A673 (cell line): ENCODE measurements around the gene L2HGDH.

Experiments
- CTCF ChIP-seq: fragments of 300-800, 200-600 bp; sonication (generic); conservative IDR thresholded peaks from 2 replicates; pipeline ENCODE4 v1.5.1; 2017; ENCODE audit warnings: low read depth, mild to moderate bottlenecking, antibody characterized with exemption, low read length, moderate library complexity, mixed read lengths
- EZH2 ChIP-seq: fragments of 200-600 bp; sonication (generic); IDR thresholded peaks from 2 replicates; pipeline ENCODE4 v1.6.1; 2017; ENCODE audit warnings: borderline replicate concordance, low read depth, mild to moderate bottlenecking, mixed read lengths, antibody characterized with exemption, low read length; ENCODE audit not compliant: poor library complexity, severe bottlenecking

DNA sequence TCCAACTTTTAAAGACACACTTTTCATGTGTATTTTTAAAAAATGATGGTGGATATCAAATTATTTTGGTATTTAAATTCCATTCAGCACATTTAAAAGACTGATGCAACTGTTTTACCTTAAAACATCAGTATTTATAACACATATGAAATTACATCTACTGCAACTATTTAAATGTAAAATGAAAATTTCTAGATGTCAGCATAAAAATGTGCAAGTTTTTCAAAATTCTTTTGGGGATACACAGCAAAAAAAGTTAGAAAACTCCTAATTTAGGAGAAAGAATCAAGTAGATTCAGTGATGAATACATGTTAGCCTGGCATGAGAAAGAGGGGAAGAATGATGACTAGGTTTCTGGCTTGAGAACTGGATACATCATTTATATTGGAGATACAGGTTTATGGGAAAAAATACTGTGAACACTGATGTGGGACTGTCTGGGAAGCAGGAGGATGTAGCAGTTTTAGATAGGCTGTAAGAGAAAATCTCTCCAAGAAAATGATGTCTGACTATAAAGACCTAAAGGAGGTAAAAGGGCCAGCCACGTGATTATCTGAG, 89.9 kb downstream of the L2HGDH start:
- TF ChIP-seq CTCF (no peak), EZH2 (no peak)
